ENCODE measurements around the gene AP3S2.
"Not testable (repeated sequence)": the region's sequence is repeated elsewhere in the genome, so short reads cannot be mapped to it uniquely, and the experiment has no call there.

Gene AP3S2

GRCh38 chr15:89837134-89837829, 56.5 kb downstream of the AP3S2 start:
- Histone ChIP-seq H3K4me1 (ENCODE audit: control insufficient read depth in 1 of 2, insufficient read depth in 2 of 2, low read length in 2 of 2) (peaks cover 3 to 10% of the 10 kb centered on the region in 2 donors), H3K27me3 (ENCODE audit: control insufficient read depth in 1 of 2, insufficient read depth in 2 of 2, low read length in 2 of 2) (no peaks in the 10 kb centered on the region), H3K27ac (ENCODE audit: low read depth, low read length) (no peak overlapping the region), H3K36me3 (ENCODE audit: control insufficient read depth in 1 of 2, insufficient read depth in 2 of 2, low read length in 2 of 2) (peaks cover 44 to 52% of the 10 kb centered on the region in 2 donors), H3K4me3 (ENCODE audit: low read depth in 1 of 2, low read length in 2 of 2) (no peak overlapping the region), H3K9me3 (ENCODE audit: control insufficient read depth in 1 of 2, low read length in 2 of 2) (no peaks in the 10 kb centered on the region), H3K9ac (ENCODE audit: low read depth in 1 of 2, low read length in 2 of 2) (no peak overlapping the region)

GRCh38 chr15:89836267-89837133, 57.3 kb downstream of the AP3S2 start:
- no peaks in the 10 kb centered on the region for H3K27me3 ChIP-seq (ENCODE audit: control insufficient read depth in 1 of 2, insufficient read depth in 2 of 2, low read length in 2 of 2)
- H3K27ac ChIP-seq (ENCODE audit: low read depth, low read length): no peak overlapping the region
- H3K4me1 ChIP-seq (ENCODE audit: control insufficient read depth in 1 of 2, insufficient read depth in 2 of 2, low read length in 2 of 2): peaks cover 3 to 10% of the 10 kb centered on the region in 2 donors
- H3K9me3 ChIP-seq (ENCODE audit: control insufficient read depth in 1 of 2, low read length in 2 of 2): no peaks in the 10 kb centered on the region
- no peak overlapping the region for H3K9ac ChIP-seq (ENCODE audit: low read depth in 1 of 2, low read length in 2 of 2)
- H3K36me3 ChIP-seq (ENCODE audit: control insufficient read depth in 1 of 2, insufficient read depth in 2 of 2, low read length in 2 of 2): peaks cover 48 to 54% of the 10 kb centered on the region in 2 donors
- no peak overlapping the region for H3K4me3 ChIP-seq (ENCODE audit: low read depth in 1 of 2, low read length in 2 of 2)

- H3K4me3 ChIP-seq (ENCODE audit: low read depth in 1 of 2, low read length in 2 of 2): no peak overlapping the region
- peaks cover 3 to 10% of the 10 kb centered on the region in 2 donors for H3K4me1 ChIP-seq (ENCODE audit: control insufficient read depth in 1 of 2, insufficient read depth in 2 of 2, low read length in 2 of 2)
- H3K36me3 ChIP-seq (ENCODE audit: control insufficient read depth in 1 of 2, insufficient read depth in 2 of 2, low read length in 2 of 2): peaks cover 50 to 54% of the 10 kb centered on the region in 2 donors
- no peaks in the 10 kb centered on the region for H3K9me3 ChIP-seq (ENCODE audit: control insufficient read depth in 1 of 2, low read length in 2 of 2)
- no peaks in the 10 kb centered on the region for H3K27me3 ChIP-seq (ENCODE audit: control insufficient read depth in 1 of 2, insufficient read depth in 2 of 2, low read length in 2 of 2)
- no peak overlapping the region for H3K27ac ChIP-seq (ENCODE audit: low read depth, low read length)
- H3K9ac ChIP-seq (ENCODE audit: low read depth in 1 of 2, low read length in 2 of 2): no peak overlapping the region
Measured at GRCh38 chr15:89835176-89835564, 58.6 kb downstream of the AP3S2 start.

GRCh38 chr15:89834465-89835175, 59.2 kb downstream of the AP3S2 start:
- H3K4me3 ChIP-seq (ENCODE audit: low read depth in 1 of 2, low read length in 2 of 2); H3K9ac ChIP-seq (ENCODE audit: low read depth in 1 of 2, low read length in 2 of 2); H3K27me3 ChIP-seq (ENCODE audit: control insufficient read depth in 1 of 2, insufficient read depth in 2 of 2, low read length in 2 of 2); H3K27ac ChIP-seq (ENCODE audit: low read depth, low read length); H3K9me3 ChIP-seq (ENCODE audit: control insufficient read depth in 1 of 2, low read length in 2 of 2): not testable (repeated sequence)
- Histone ChIP-seq H3K4me1 (ENCODE audit: control insufficient read depth in 1 of 2, insufficient read depth in 2 of 2, low read length in 2 of 2) (peaks cover 3 to 10% of the 10 kb centered on the region in 2 donors), H3K36me3 (ENCODE audit: control insufficient read depth in 1 of 2, insufficient read depth in 2 of 2, low read length in 2 of 2) (peaks cover 46 to 54% of the 10 kb centered on the region in 2 donors)

DNA sequence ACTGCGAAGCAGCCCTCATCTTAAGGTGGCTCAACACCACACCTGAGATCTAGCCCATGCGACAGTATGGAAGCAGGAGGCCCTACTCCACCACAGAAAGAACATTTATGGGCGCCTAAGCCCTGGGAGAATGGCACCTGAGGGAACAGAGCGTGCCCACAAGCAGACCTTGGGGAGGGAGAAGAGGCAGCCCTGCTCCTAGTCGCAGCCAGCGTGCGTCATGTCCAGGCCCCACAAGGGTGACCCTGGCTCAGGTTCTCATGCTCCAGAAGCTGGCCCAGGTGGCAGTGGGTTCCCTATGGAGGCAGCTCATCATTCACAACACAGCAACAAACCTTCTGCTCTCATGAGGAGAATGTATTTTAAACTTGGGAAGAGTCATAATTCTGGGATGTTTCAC, 59.8 kb downstream of the AP3S2 start:
- Histone ChIP-seq H3K9me3 (ENCODE audit: control insufficient read depth in 1 of 2, low read length in 2 of 2) (no peaks in the 10 kb centered on the region), H3K27me3 (ENCODE audit: control insufficient read depth in 1 of 2, insufficient read depth in 2 of 2, low read length in 2 of 2) (no peaks in the 10 kb centered on the region), H3K27ac (ENCODE audit: low read depth, low read length) (no peak overlapping the region), H3K4me3 (ENCODE audit: low read depth in 1 of 2, low read length in 2 of 2) (no peak overlapping the region), H3K4me1 (ENCODE audit: control insufficient read depth in 1 of 2, insufficient read depth in 2 of 2, low read length in 2 of 2) (peaks cover 5 to 11% of the 10 kb centered on the region in 2 donors), H3K9ac (ENCODE audit: low read depth in 1 of 2, low read length in 2 of 2) (no peak overlapping the region), H3K36me3 (ENCODE audit: control insufficient read depth in 1 of 2, insufficient read depth in 2 of 2, low read length in 2 of 2) (peaks cover 46 to 54% of the 10 kb centered on the region in 2 donors)

DNA sequence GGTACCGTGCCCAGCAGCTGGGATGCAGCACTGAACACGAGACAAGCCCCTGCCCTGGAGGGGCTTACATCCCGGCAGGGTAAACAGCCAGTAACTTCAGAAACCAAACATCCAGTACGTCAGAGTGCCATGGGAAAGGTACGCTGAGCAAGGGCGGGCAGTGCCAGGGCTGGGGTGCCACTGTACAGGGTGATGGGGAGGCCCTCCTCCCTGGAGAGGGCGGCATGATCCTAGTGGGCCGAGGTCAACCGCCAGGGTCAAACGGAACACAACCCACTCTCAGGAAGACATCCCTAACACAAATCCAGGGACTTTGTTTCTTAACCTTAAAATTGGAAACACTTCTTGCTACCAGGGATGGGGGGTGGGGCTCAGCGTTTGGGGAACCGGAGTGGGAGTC, 63.2 kb downstream of the AP3S2 start:
- peaks cover 28 to 29% of the 10 kb centered on the region in 2 donors for H3K36me3 ChIP-seq (ENCODE audit: control insufficient read depth in 1 of 2, insufficient read depth in 2 of 2, low read length in 2 of 2)

DNA sequence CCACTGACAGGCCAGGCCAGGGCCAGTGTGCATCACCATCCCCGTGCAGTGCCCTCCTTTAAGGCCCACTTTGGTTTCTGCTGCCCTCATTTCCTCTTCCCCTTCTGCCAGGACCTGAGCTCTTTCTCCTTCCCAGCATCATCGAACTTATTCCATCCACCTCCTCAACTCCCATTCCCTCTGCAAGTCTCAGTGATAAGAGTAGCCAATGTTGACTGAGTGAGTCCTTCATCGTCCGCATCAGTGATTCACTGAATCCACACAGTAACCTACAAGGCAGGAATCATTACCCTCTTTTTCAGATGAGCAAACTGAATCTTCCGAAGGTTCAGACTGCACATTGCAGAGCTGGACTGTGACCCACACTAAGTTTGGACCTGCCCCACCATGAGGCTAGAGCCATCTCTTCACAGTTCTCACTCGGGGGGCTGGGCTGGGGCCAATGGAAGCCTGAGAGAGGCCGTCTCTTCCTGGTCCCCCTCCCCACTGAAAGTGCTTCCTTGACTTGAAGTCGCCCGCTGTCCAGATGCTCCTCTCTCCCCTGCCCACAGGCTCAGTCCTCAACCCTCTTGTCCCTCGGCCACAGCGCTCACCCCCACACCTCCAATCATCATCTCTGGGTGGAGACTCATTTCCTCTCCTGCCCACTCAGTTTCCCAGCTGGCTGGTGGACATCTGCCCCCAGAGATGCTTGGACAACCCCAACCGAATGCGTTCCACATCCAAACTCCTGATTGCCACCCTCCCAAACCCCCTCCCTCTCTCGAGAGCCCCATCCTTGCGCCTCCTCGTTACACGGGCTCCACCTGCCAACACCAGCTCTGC, 64.0 kb downstream of the AP3S2 start:
- Histone ChIP-seq H3K4me1 (ENCODE audit: control insufficient read depth in 1 of 2, insufficient read depth in 2 of 2, low read length in 2 of 2) (peaks cover 15 to 33% of the 10 kb centered on the region in 2 donors), H3K27ac (ENCODE audit: low read depth, low read length) (no peak overlapping the region), H3K4me3 (ENCODE audit: low read depth in 1 of 2, low read length in 2 of 2) (no peak overlapping the region), H3K36me3 (ENCODE audit: control insufficient read depth in 1 of 2, insufficient read depth in 2 of 2, low read length in 2 of 2) (peaks cover 23% of the 10 kb centered on the region in 2 donors), H3K9ac (ENCODE audit: low read depth in 1 of 2, low read length in 2 of 2) (peak overlapping the region in 1 of 2 donors; percentile 2), H3K9me3 (ENCODE audit: control insufficient read depth in 1 of 2, low read length in 2 of 2) (no peaks in the 10 kb centered on the region), H3K27me3 (ENCODE audit: control insufficient read depth in 1 of 2, insufficient read depth in 2 of 2, low read length in 2 of 2) (no peaks in the 10 kb centered on the region)

More for the DNA sequence above, 63.2 kb downstream of the AP3S2 start:
- Histone ChIP-seq H3K4me1 (ENCODE audit: control insufficient read depth in 1 of 2, insufficient read depth in 2 of 2, low read length in 2 of 2) (peaks cover 15 to 28% of the 10 kb centered on the region in 2 donors), H3K9me3 (ENCODE audit: control insufficient read depth in 1 of 2, low read length in 2 of 2) (no peaks in the 10 kb centered on the region), H3K27ac (ENCODE audit: low read depth, low read length) (no peak overlapping the region), H3K4me3 (ENCODE audit: low read depth in 1 of 2, low read length in 2 of 2) (no peak overlapping the region), H3K9ac (ENCODE audit: low read depth in 1 of 2, low read length in 2 of 2) (no peak overlapping the region), H3K27me3 (ENCODE audit: control insufficient read depth in 1 of 2, insufficient read depth in 2 of 2, low read length in 2 of 2) (no peaks in the 10 kb centered on the region)

- H3K27ac ChIP-seq (ENCODE audit: low read depth, low read length): no peak overlapping the region
- peaks cover 15 to 33% of the 10 kb centered on the region in 2 donors for H3K4me1 ChIP-seq (ENCODE audit: control insufficient read depth in 1 of 2, insufficient read depth in 2 of 2, low read length in 2 of 2)
- H3K9me3 ChIP-seq (ENCODE audit: control insufficient read depth in 1 of 2, low read length in 2 of 2): no peaks in the 10 kb centered on the region
- no peak overlapping the region for H3K9ac ChIP-seq (ENCODE audit: low read depth in 1 of 2, low read length in 2 of 2)
- H3K36me3 ChIP-seq (ENCODE audit: control insufficient read depth in 1 of 2, insufficient read depth in 2 of 2, low read length in 2 of 2): peaks cover 17 to 19% of the 10 kb centered on the region in 2 donors
- no peak overlapping the region for H3K4me3 ChIP-seq (ENCODE audit: low read depth in 1 of 2, low read length in 2 of 2)
- no peaks in the 10 kb centered on the region for H3K27me3 ChIP-seq (ENCODE audit: control insufficient read depth in 1 of 2, insufficient read depth in 2 of 2, low read length in 2 of 2)
Measured at GRCh38 chr15:89829161-89829560, 64.6 kb downstream of the AP3S2 start.

DNA sequence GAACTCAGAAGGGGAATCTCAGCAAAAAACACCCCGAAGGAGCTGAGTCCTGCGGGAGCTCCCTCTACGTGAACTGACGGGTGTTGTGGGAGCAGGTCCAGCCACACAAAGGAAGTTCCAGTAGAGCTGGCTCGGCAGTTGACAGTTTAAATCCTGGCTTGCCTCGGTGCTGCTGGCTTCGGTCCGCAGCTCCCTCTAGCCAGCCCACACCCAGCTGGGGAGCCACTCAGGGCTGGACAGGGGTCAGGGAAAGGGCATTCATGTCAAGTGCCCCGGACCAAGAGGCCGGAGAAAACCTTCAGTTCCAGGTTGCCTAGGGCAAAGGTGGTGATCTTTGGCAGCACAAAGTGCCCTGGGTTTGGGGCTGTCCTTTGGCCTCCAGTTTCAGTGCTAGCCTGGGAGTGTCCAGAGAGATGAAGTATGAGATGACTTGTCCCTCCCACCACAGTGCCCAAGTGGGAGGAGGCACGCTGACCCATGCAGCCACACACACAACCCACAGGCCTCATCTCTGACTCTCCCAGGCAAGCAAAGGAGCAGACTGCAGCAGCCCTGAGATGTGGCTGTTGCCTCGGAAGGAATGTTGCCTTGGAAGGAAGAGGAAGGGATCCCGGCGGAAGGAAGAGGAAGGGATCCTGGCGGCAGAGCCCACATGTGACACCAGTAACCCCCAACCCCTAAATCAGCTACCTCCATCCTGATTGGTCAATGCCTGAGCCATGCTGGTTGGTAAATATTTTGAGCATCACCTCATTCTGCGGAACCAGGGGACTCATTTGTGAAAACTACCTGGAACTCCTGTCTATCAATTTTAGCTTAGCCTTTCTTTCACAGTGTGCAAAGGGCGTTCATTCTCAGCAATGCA, 65.3 kb downstream of the AP3S2 start:
- Histone ChIP-seq H3K4me1 (ENCODE audit: control insufficient read depth in 1 of 2, insufficient read depth in 2 of 2, low read length in 2 of 2) (peaks cover 15 to 33% of the 10 kb centered on the region in 2 donors), H3K9ac (ENCODE audit: low read depth in 1 of 2, low read length in 2 of 2) (no peak overlapping the region), H3K27me3 (ENCODE audit: control insufficient read depth in 1 of 2, insufficient read depth in 2 of 2, low read length in 2 of 2) (no peaks in the 10 kb centered on the region), H3K27ac (ENCODE audit: low read depth, low read length) (no peak overlapping the region), H3K36me3 (ENCODE audit: control insufficient read depth in 1 of 2, insufficient read depth in 2 of 2, low read length in 2 of 2) (peaks cover 11 to 12% of the 10 kb centered on the region in 2 donors), H3K9me3 (ENCODE audit: control insufficient read depth in 1 of 2, low read length in 2 of 2) (no peaks in the 10 kb centered on the region), H3K4me3 (ENCODE audit: low read depth in 1 of 2, low read length in 2 of 2) (peak overlapping the region in 1 of 2 donors; percentile 32)
